Smooth muscle cell (in vitro differentiated cells): Measurements from ENCODE around the gene C12orf42. TPM values are rescaled to one million over a fixed set of nuclear protein-coding genes. Genes with fewer than 3 reads are reported as not detected.
"Not testable (repeated sequence)": the region's sequence is repeated elsewhere in the genome, so short reads cannot be mapped to it uniquely, and the experiment has no call there.

Experiments
- DNase-seq: peaks from one replicate; lab custom pipeline; 2025; ENCODE audit not compliant: unreplicated experiment; lab: John Stamatoyannopoulos, UW
- H2AFZ ChIP-seq: fragments of 200-600 bp; sonication (generic); 2 replicates; pipeline ENCODE4 v1.6.0; 2016; ENCODE audit warnings: antibody characterized with exemption, low read depth, mild to moderate bottlenecking
- H3F3A ChIP-seq: fragments of 200-600 bp; sonication (generic); 2 replicates; pipeline ENCODE4 v1.6.0; 2017; ENCODE audit warnings: antibody characterized with exemption, low read depth
- H3K27ac ChIP-seq: fragments of 200-600 bp; sonication (generic); 2 replicates; pipeline ENCODE4 v1.5.1; 2016; ENCODE audit warnings: low read depth, mild to moderate bottlenecking
- H3K27me3 ChIP-seq: fragments of 200-600 bp; sonication (generic); 2 replicates; pipeline ENCODE4 v1.6.1; 2016; ENCODE audit warnings: low read depth, mild to moderate bottlenecking
- H3K36me3 ChIP-seq: fragments of 200-600 bp; sonication (generic); 2 replicates; pipeline ENCODE4 v1.5.1; 2016; ENCODE audit warnings: low read depth
- H3K4me1 ChIP-seq: fragments of 200-600 bp; sonication (generic); 2 replicates; pipeline ENCODE4 v1.5.1; 2016; ENCODE audit warnings: low read depth
- H3K4me2 ChIP-seq: fragments of 200-600 bp; sonication (generic); 2 replicates; pipeline ENCODE4 v1.6.0; 2016; ENCODE audit warnings: mild to moderate bottlenecking
- H3K4me3 ChIP-seq: fragments of 200-600 bp; sonication (generic); 2 replicates; pipeline ENCODE4 v1.5.1; 2016; ENCODE audit warnings: mild to moderate bottlenecking
- H3K79me2 ChIP-seq: fragments of 200-600 bp; sonication (generic); 2 replicates; pipeline ENCODE4 v1.6.0; 2016; ENCODE audit warnings: low read depth, mild to moderate bottlenecking
- H3K9ac ChIP-seq: fragments of 200-600 bp; sonication (generic); 2 replicates; pipeline ENCODE4 v1.6.0; 2016; ENCODE audit warnings: low read depth
- H3K9me3 ChIP-seq: fragments of 200-600 bp; sonication (generic); replicated peaks from 2 replicates; pipeline ENCODE4 v1.5.1; 2016; ENCODE audit warnings: low read depth
- H4K20me1 ChIP-seq: fragments of 200-600 bp; sonication (generic); 2 replicates; pipeline ENCODE4 v1.6.0; 2016; ENCODE audit warnings: low read depth
- WGBS: methylation state at CpG from one replicate; pipeline ENCODE4 v1.1.7; 2016; ENCODE audit warnings: low lambda C conversion rate; 5-methylcytosine and 5-hydroxymethylcytosine counted together
- polyA plus RNA-seq: library from polyadenylated mRNA; unstranded; fragments of >200 nt; fragmentation: Nextera tagmentation; extraction: Ambion mirVana; gene quantifications from 2 replicates; pipeline ENCODE4 v1.2.1, GENCODE V29; 2016
- total RNA-seq: library from RNA; depleted of rRNA; stranded (reverse); fragments of >200 nt; gene quantifications from 2 replicates; pipeline ENCODE4 v1.2.3, GENCODE V29; 2014
- TF ChIP-seq, protein P1 (sequence below): fragments of 200-600 bp; sonication (generic); IDR thresholded peaks from 2 replicates; pipeline ENCODE4 v1.5.1; 2017; ENCODE audit warnings: borderline replicate concordance, mild to moderate bottlenecking, antibody characterized with exemption; ENCODE audit not compliant: insufficient read depth, poor library complexity, severe bottlenecking

Gene C12orf42
- total and polyA plus RNA-seq, 2 experiments from 2014 or later: not detected

DNA sequence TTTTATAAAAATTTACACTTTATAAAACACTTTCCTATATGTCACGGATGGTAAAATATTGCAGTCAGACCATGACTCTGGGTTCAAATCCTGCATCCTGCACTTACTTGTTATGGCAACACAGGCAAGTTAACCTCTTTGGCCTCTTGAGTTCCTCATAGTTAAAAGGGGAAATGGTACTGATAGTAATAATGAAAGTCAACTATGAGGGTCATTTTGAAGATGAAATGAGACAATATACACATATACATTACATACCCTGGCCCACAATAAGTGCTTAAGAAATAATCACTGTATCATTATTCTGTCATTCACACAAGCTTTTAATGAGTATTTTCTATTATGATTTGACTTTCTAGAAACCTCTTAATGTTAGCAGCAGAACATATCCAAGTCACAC, 64.4 kb downstream of the C12orf42 start:
- 100% methylated on average over 1 of the region's 1 CpG for WGBS
- no peaks in the 10 kb centered on the region for H4K20me1 ChIP-seq
- TF ChIP-seq, protein P1, sequence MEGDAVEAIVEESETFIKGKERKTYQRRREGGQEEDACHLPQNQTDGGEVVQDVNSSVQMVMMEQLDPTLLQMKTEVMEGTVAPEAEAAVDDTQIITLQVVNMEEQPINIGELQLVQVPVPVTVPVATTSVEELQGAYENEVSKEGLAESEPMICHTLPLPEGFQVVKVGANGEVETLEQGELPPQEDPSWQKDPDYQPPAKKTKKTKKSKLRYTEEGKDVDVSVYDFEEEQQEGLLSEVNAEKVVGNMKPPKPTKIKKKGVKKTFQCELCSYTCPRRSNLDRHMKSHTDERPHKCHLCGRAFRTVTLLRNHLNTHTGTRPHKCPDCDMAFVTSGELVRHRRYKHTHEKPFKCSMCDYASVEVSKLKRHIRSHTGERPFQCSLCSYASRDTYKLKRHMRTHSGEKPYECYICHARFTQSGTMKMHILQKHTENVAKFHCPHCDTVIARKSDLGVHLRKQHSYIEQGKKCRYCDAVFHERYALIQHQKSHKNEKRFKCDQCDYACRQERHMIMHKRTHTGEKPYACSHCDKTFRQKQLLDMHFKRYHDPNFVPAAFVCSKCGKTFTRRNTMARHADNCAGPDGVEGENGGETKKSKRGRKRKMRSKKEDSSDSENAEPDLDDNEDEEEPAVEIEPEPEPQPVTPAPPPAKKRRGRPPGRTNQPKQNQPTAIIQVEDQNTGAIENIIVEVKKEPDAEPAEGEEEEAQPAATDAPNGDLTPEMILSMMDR: no peak
- no peaks in the 10 kb centered on the region for H3K36me3 ChIP-seq
- no peaks in the 10 kb centered on the region for H3K27me3 ChIP-seq
- no peak overlapping the region for H3K4me3 ChIP-seq
- H3K4me1 ChIP-seq: no peaks in the 10 kb centered on the region
- no peaks in the 10 kb centered on the region for H3K79me2 ChIP-seq
- H3K27ac ChIP-seq: no peak overlapping the region
- H3K9me3 ChIP-seq: no peaks in the 10 kb centered on the region
- no peak overlapping the region for H3K4me2 ChIP-seq
- DNase-seq: no peak
- H3F3A ChIP-seq: no peaks in the 10 kb centered on the region
- no peak overlapping the region for H2AFZ ChIP-seq
- H3K9ac ChIP-seq: no peak overlapping the region

DNA sequence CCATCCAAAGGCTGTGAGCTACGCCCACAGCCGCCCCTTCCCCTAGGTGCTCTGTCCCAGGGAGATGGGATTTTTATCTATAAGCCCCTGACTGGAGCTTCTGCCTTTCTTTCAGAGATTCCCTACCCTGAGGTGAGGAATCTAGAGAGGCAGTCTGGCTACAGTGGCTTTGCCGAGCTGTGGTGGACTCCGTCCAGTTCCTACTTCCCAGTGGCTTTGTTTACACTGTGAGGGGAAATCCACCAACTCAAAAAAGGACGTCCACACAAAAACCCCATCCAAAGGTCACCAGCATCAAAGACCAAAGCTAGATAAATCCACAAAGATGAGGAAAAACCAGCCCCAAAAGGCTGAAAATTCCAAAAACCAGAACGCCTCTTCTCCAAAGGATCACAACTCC, 70.1 kb downstream of the C12orf42 start:
- H3K4me3 ChIP-seq, H2AFZ ChIP-seq, H3K36me3 ChIP-seq, H3K9me3 ChIP-seq, DNase-seq, H3F3A ChIP-seq, H4K20me1 ChIP-seq, H3K27ac ChIP-seq, H3K79me2 ChIP-seq, H3K4me2 ChIP-seq, H3K27me3 ChIP-seq, H3K9ac ChIP-seq: not testable (repeated sequence)
- peaks cover 16% of the 10 kb centered on the region for H3K4me1 ChIP-seq
- 77% methylated on average over 6 of the region's 6 CpGs for WGBS

DNA sequence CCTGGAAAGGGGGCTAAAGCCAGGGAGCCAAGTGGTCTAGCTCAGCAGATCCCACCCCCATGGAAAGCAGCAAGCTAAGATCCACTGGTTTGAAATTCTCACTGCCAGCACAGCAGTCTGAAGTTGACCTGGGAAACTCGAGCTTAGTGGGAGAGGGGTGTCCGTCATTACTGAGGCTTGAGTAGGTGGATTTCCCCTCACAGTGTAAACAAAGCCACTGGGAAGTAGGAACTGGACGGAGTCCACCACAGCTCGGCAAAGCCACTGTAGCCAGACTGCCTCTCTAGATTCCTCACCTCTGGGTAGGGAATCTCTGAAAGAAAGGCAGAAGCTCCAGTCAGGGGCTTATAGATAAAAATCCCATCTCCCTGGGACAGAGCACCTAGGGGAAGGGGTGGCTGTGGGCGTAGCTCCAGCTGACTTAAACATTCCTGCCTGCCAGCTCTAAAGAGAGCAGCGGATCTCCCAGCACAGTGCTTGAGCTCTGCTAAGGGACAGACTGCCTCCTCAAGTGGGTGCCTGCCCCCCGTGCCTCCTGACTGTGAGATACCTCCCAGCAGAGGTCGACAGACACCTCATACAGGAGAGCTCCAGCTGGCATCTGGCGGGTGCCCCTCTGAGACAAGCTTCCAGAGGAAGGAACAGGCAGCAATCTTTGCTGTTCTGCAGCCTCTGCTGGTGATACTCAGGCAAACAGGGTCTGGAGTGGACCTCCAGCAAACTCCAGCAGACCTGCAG, 70.8 kb downstream of the C12orf42 start:
- not testable (repeated sequence) for DNase-seq, H3F3A ChIP-seq
- WGBS: 77% methylated on average over 9 of the region's 9 CpGs

DNA sequence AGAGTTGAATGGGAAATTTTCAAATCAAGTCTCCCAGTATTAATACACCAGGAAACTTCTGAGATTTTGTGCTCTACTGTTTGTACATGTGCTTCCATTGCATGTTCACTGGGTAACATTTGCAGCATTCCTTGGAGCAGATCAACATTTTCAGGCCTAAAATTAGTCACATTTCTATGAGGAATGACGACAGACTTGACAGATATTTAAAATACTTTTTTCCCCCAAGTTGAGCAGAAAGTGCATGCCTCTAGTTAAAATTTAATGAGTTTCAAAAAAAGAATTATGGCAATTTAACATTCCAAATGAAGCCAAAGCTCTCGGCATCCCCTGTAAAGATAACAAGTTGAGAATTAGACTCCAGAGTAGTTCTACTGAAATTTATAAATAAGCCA, 72.3 kb downstream of the C12orf42 start:
- WGBS: 45% methylated on average over 2 of the region's 2 CpGs
- H3K4me1 ChIP-seq: peaks cover 16% of the 10 kb centered on the region
- H3K4me3 ChIP-seq: no peak overlapping the region
- no peaks in the 10 kb centered on the region for H3K79me2 ChIP-seq
- H3K4me2 ChIP-seq: no peak overlapping the region
- DNase-seq: no peak
- no peak overlapping the region for H3K9ac ChIP-seq
- TF ChIP-seq, protein P1: no peak
- H4K20me1 ChIP-seq: no peaks in the 10 kb centered on the region
- no peaks in the 10 kb centered on the region for H3K9me3 ChIP-seq
- H2AFZ ChIP-seq: no peak overlapping the region
- H3F3A ChIP-seq: no peaks in the 10 kb centered on the region
- no peaks in the 10 kb centered on the region for H3K36me3 ChIP-seq
- H3K27ac ChIP-seq: no peak overlapping the region
- H3K27me3 ChIP-seq: no peaks in the 10 kb centered on the region

More for the DNA sequence above, 70.8 kb downstream of the C12orf42 start:
- not testable (repeated sequence) for H3K9ac ChIP-seq, H3K27ac ChIP-seq, H3K27me3 ChIP-seq, H3K36me3 ChIP-seq, H3K4me2 ChIP-seq, H4K20me1 ChIP-seq, H3K4me3 ChIP-seq, H3K79me2 ChIP-seq, H3K9me3 ChIP-seq, H2AFZ ChIP-seq
- H3K4me1 ChIP-seq: peaks cover 16% of the 10 kb centered on the region
